ENCODE measurements around the gene RPN1.

DNA sequence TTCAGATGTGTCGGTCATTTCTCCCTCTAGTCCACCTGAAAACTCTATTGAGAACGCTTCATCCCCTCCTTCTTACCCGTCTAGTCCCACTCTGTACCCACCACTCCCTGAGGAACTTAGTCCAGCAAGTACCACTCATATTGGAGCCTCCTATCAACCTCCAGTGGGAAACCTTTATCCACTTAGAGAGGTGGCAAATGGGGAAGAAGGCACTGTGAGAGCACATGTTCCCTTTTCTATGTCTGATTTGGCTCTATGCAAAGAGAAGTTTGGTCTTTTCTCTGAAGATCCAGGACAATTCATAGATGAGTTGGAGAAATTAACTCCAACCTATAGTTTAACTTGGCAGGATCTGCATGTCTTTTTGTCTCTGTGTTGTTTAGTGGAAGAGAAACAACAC, 17.0 kb upstream of the RPN1 start:
- TF ChIP-seq POLR2AphosphoS5 (IDR thresholded peaks at IDR 0.05), result no peak
- TF ChIP-seq POLR2A (IDR thresholded peaks at IDR 0.05), result no peak
- TF ChIP-seq, protein P1, sequence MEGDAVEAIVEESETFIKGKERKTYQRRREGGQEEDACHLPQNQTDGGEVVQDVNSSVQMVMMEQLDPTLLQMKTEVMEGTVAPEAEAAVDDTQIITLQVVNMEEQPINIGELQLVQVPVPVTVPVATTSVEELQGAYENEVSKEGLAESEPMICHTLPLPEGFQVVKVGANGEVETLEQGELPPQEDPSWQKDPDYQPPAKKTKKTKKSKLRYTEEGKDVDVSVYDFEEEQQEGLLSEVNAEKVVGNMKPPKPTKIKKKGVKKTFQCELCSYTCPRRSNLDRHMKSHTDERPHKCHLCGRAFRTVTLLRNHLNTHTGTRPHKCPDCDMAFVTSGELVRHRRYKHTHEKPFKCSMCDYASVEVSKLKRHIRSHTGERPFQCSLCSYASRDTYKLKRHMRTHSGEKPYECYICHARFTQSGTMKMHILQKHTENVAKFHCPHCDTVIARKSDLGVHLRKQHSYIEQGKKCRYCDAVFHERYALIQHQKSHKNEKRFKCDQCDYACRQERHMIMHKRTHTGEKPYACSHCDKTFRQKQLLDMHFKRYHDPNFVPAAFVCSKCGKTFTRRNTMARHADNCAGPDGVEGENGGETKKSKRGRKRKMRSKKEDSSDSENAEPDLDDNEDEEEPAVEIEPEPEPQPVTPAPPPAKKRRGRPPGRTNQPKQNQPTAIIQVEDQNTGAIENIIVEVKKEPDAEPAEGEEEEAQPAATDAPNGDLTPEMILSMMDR (IDR thresholded peaks at IDR 0.05), result no peak
- no peak for TF ChIP-seq EP300 (IDR thresholded peaks at IDR 0.05)
